Limb (tissue), 2 donors: ENCODE data around the gene DMRTB1.

Experiments used
- DNase-seq, 2 donors: peaks; one replicate each; pipeline ENCODE4 v3.0.0-alpha.2; 2016; ENCODE audit errors: extremely low spot score in 2 of 2

DMRTB1 gene

GRCh38 chr1:53435151-53435550 lies 24.0 kb upstream of the DMRTB1 start:
- no peak for DNase-seq

- no peak for DNase-seq
Measured at GRCh38 chr1:53438427-53439336, 20.5 kb upstream of the DMRTB1 start.

GRCh38 chr1:53439337-53440207 lies 19.6 kb upstream of the DMRTB1 start:
- DNase-seq = no peak

GRCh38 chr1:53440633-53441032 lies 18.6 kb upstream of the DMRTB1 start:
- DNase-seq = no peak

GRCh38 chr1:53442299-53442698 lies 16.9 kb upstream of the DMRTB1 start:
- DNase-seq = no peak

GRCh38 chr1:53446051-53446450 lies 13.1 kb upstream of the DMRTB1 start:
- DNase-seq = no peak

GRCh38 chr1:53447413-53447812 lies 11.8 kb upstream of the DMRTB1 start:
- no peak for DNase-seq

- no peak for DNase-seq
Measured at GRCh38 chr1:53448241-53448841, 10.9 kb upstream of the DMRTB1 start.

GRCh38 chr1:53449021-53449420 lies 10.2 kb upstream of the DMRTB1 start:
- no peak for DNase-seq

GRCh38 chr1:53449693-53450092 lies 9.5 kb upstream of the DMRTB1 start:
- no peak for DNase-seq

GRCh38 chr1:53450225-53450624 lies 9.0 kb upstream of the DMRTB1 start:
- no peak for DNase-seq

GRCh38 chr1:53454019-53454418 lies 5.2 kb upstream of the DMRTB1 start:
- no peak for DNase-seq

- no peak for DNase-seq
Measured at GRCh38 chr1:53455364-53455991, 3.7 kb upstream of the DMRTB1 start.

- DNase-seq = no peak
Measured at GRCh38 chr1:53458634-53459033, 565 bp upstream of the DMRTB1 start.

- no peak for DNase-seq
Measured at GRCh38 chr1:53460211-53460634, 1.0 kb downstream of the DMRTB1 start.

GRCh38 chr1:53460666-53461322 lies 1.6 kb downstream of the DMRTB1 start:
- DNase-seq = no peak

- no peak for DNase-seq
Measured at GRCh38 chr1:53461323-53462044, 2.3 kb downstream of the DMRTB1 start.

GRCh38 chr1:53462193-53462592 lies 3.0 kb downstream of the DMRTB1 start:
- DNase-seq = no peak

- no peak for DNase-seq
Measured at GRCh38 chr1:53462769-53463501, 3.7 kb downstream of the DMRTB1 start.
